ENCODE results near the gene ETHE1. TPM values are rescaled to one million over a fixed set of nuclear protein-coding genes. Genes with fewer than 3 reads are reported as not detected.

The ETHE1 gene
- total and polyA plus RNA-seq, 2 donors (not counting 1 experiment from before 2014, with no cell fraction given): 16.0 to 39.4 TPM

DNA sequence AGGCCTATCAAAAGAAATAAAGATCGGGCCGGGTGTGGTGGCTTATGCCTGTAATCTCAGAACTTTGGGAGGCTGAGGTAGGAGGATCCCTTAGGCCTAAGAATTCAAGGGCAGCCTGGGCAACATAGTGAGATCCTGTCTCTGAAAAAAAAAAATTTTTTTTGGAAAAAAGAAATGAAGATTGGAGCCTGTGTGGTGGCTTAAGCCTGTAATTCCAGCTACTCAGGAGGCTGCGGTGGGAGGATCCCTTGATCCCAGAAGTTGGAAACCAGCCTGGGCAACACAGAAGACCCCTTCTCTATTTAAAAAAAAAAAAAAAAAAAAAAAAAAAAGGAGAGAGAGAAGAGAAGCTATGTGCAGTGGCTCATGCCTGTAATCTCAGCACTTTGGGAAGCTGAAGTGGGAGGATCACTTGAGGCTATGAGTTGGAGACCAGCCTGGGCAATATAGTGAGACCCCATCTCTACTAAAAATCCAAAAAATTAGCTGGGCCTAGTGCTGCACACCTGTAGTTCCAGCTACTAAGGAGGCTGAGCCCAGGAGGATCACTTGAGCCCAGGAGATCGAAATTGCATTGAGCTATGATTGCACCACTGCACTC is 46.9 kb downstream of the ETHE1 start:
- ChIA-PET POLR2A (no interaction called here), CTCF (interaction anchor here (1.0 to 1.3 kb wide), 2 partner anchors 24 to 33 kb away, joined by 5 to 6 read pairs; no protein-coding TSS in a partner anchor)
- Mint-ChIP-seq H3K27ac (no peak overlapping the region), H3K9me3 (ENCODE audit: insufficient read depth) (no peaks in the 10 kb centered on the region), H3K4me1 (peaks cover 7% of the 10 kb centered on the region), H3K27me3 (no peaks in the 10 kb centered on the region), H3K4me3 (no peak overlapping the region)
- H3K36me3 ChIP-seq (replicated peaks in 1 of 2; ENCODE audit: control extremely low read depth in 1 of 2, control insufficient read depth in 1 of 2, extremely low read depth in 1 of 2, insufficient read depth in 2 of 2, low read length in 1 of 2): peaks cover 0 to 8% of the 10 kb centered on the region in 2 experiments
- no peak overlapping the region for H3K4me3 ChIP-seq (ENCODE audit: control extremely low read depth in 1 of 5, extremely low read depth in 1 of 5, insufficient read depth in 1 of 5, low read depth in 2 of 5, low read length in 4 of 5)
- H3K9ac ChIP-seq (ENCODE audit: low read length): no peak overlapping the region
- no peak overlapping the region for H3K27ac ChIP-seq (ENCODE audit: low read length in 2 of 2)
- intact Hi-C loops (cut with micrococcal nuclease): loop anchor here (5.0 kb wide), 1 partner anchor 37 kb away; no protein-coding TSS in a partner anchor
- ATAC-seq (ENCODE audit: low read depth) (no peak), DNase-seq (no peak)
- peaks cover 4 to 10% of the 10 kb centered on the region in 2 donors for H3K4me1 ChIP-seq (ENCODE audit: control insufficient read depth in 2 of 2, insufficient read depth in 2 of 2, low read length in 2 of 2)
- H3K27me3 ChIP-seq (replicated peaks in 1 of 4; ENCODE audit: control extremely low read depth in 1 of 4, control insufficient read depth in 3 of 4, insufficient read depth in 4 of 4, low read length in 3 of 4): no peaks in the 10 kb centered on the region
- 100% methylated on average over 3 of the region's 4 CpGs for WGBS (ENCODE audit: insufficient coverage)
- H3K4me2 ChIP-seq (replicated peaks; ENCODE audit: low read depth, low read length, poor library complexity, severe bottlenecking): no peak overlapping the region
- H4K20me1 ChIP-seq (ENCODE audit: control insufficient read depth, insufficient read depth, low read length, poor library complexity, severe bottlenecking): no peaks in the 10 kb centered on the region
- H3K9me3 ChIP-seq (ENCODE audit: control extremely low read depth in 1 of 3, control insufficient read depth in 2 of 3, insufficient read depth in 1 of 3, low read length in 2 of 3): no peaks in the 10 kb centered on the region
- H3K79me2 ChIP-seq (ENCODE audit: control insufficient read depth, insufficient read depth, low read length): no peaks in the 10 kb centered on the region
- TF ChIP-seq CTCF (IDR thresholded peaks at IDR 0.05) (no peak), EZH2 (IDR thresholded peaks at IDR 0.05; ENCODE audit: borderline replicate concordance, insufficient read depth, low read depth, low read length, poor library complexity, severe bottlenecking) (no peak)
- H2AFZ ChIP-seq (ENCODE audit: insufficient read depth, low read depth, low read length, poor library complexity, severe bottlenecking): no peak overlapping the region

DNA sequence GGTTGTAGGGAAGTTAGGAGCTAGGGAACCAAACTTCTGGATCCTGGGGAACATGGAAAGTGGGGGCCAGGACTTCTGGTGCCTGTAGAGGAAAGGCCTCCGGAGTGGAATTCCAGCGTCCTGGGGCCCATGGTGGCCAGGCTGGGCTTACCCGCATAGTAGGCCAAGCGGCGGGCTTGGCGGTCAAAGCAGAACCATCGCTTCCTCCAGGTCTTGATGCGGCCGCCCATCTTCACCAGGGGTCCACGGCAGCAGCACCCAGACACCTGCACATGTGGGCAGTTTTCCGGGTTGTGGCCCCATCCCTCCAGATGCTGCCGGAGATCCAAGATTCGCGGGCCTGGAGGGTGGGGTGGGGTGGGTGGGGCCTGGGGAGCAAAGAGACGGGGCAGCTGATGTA is 47.8 kb downstream of the ETHE1 start:
- Mint-ChIP-seq H3K4me3 (no peak overlapping the region), H3K9me3 (ENCODE audit: insufficient read depth) (no peaks in the 10 kb centered on the region), H3K4me1 (peaks cover 12% of the 10 kb centered on the region), H3K27ac (no peak overlapping the region), H3K27me3 (no peaks in the 10 kb centered on the region)
- no peak overlapping the region for H3K27ac ChIP-seq (ENCODE audit: low read length in 2 of 2)
- DNase-seq (no peak), ATAC-seq (ENCODE audit: low read depth) (no peak)
- ChIA-PET POLR2A (no interaction called here), CTCF (interaction anchor here (1.3 kb wide), 1 partner anchor 25 kb away, joined by 6 read pairs; no protein-coding TSS in a partner anchor)
- H3K4me1 ChIP-seq (ENCODE audit: control insufficient read depth in 2 of 2, insufficient read depth in 2 of 2, low read length in 2 of 2): peaks cover 4 to 13% of the 10 kb centered on the region in 2 donors
- no peaks in the 10 kb centered on the region for H3K27me3 ChIP-seq (replicated peaks in 1 of 4; ENCODE audit: control extremely low read depth in 1 of 4, control insufficient read depth in 3 of 4, insufficient read depth in 4 of 4, low read length in 3 of 4)
- 95% methylated on average over 15 of the region's 15 CpGs for WGBS (ENCODE audit: insufficient coverage)
- no peaks in the 10 kb centered on the region for H4K20me1 ChIP-seq (ENCODE audit: control insufficient read depth, insufficient read depth, low read length, poor library complexity, severe bottlenecking)
- H3K79me2 ChIP-seq (ENCODE audit: control insufficient read depth, insufficient read depth, low read length): no peaks in the 10 kb centered on the region
- no peak overlapping the region for H2AFZ ChIP-seq (ENCODE audit: insufficient read depth, low read depth, low read length, poor library complexity, severe bottlenecking)
- no peak overlapping the region for H3K4me3 ChIP-seq (ENCODE audit: control extremely low read depth in 1 of 5, extremely low read depth in 1 of 5, insufficient read depth in 1 of 5, low read depth in 2 of 5, low read length in 4 of 5)
- H3K9me3 ChIP-seq (ENCODE audit: control extremely low read depth in 1 of 3, control insufficient read depth in 2 of 3, insufficient read depth in 1 of 3, low read length in 2 of 3): no peaks in the 10 kb centered on the region
- intact Hi-C loops (cut with micrococcal nuclease): loop anchor here (5.0 kb wide), 1 partner anchor 38 kb away; no protein-coding TSS in a partner anchor
- TF ChIP-seq EZH2 (IDR thresholded peaks at IDR 0.05; ENCODE audit: borderline replicate concordance, insufficient read depth, low read depth, low read length, poor library complexity, severe bottlenecking) (no peak), CTCF (IDR thresholded peaks at IDR 0.05) (no peak)
- H3K36me3 ChIP-seq (replicated peaks in 1 of 2; ENCODE audit: control extremely low read depth in 1 of 2, control insufficient read depth in 1 of 2, extremely low read depth in 1 of 2, insufficient read depth in 2 of 2, low read length in 1 of 2): peaks cover 0 to 8% of the 10 kb centered on the region in 2 experiments
- H3K9ac ChIP-seq (ENCODE audit: low read length): no peak overlapping the region
- no peak overlapping the region for H3K4me2 ChIP-seq (replicated peaks; ENCODE audit: low read depth, low read length, poor library complexity, severe bottlenecking)

Data from B cell (primary cell).